ENCODE data around the gene ZNF420.
"Not testable (repeated sequence)": the region's sequence is repeated elsewhere in the genome, so short reads cannot be mapped to it uniquely, and the experiment has no call there.

Gene ZNF420

GRCh38 chr19:37114001-37114400, 35.8 kb downstream of the ZNF420 start:
- H3K4me3 ChIP-seq (ENCODE audit: low read length): no peak overlapping the region
- no peak for TF ChIP-seq ZNF274 (IDR thresholded peaks at IDR 0.05; ENCODE audit: low read depth, low read length)

DNA sequence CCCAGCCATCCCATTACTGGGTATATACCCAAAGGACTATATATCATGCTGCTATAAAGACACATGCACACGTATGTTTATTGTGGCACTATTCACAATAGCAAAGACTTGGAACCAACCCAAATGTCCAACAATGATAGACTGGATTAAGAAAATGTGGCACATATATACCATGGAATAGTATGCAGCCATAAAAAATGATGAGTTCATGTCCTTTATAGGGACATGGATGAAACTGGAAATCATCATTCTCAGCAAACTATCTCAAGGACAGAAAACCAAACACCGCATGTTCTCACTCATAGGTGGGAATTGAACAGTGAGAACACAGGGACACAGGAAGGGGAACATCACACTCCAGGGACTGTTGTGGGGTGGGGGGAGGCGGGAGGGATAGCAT, 43.9 kb downstream of the ZNF420 start:
- not testable (repeated sequence) for H3K4me3 ChIP-seq (ENCODE audit: low read length)

DNA sequence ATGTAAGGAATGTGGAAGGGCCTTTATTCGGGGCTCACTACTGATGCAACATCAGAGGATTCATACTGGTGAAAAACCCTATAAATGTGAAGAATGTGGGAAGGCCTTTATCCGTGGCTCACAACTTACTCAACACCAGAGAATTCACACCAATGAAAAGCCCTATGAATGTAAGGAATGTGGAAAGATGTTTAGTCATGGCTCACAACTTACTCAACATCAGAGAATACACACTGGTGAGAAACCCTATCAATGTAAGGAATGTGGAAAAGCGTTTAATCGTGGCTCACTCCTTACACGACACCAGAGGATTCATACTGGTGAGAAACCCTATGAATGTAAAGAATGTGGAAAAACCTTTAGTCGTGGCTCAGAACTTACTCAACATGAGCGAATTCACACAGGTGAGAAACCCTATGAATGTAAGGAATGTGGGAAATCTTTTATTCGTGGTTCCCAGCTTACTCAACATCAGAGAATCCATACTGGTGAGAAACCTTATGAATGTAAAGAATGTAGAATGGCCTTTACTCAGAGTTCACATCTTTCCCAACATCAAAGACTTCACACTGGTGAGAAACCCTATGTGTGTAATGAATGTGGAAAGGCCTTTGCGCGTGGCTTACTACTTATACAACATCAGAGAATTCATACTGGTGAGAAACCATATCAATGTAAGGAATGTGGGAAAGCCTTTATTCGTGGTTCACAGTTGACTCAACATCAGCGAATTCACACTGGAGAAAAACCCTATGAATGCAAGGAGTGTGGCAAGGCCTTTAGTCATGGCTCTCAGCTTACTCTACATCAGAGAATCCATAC, 50.0 kb downstream of the ZNF420 start:
- H3K4me3 ChIP-seq (ENCODE audit: low read length): no peak overlapping the region

DNA sequence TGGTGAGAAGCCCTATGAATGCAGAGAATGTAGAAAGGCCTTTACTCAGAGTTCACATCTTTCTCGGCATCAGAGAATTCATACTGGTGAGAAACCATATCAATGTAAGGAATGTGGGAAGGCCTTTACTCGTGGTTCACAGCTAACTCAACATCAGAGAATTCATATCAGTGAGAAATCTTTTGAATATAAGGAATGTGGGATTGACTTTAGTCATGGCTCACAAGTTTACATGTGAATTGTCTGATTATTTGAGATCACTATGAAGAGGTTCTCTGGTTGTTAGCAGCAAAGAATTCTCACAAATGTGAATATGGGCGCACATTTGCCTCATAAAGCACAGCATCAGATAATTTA, 50.6 kb downstream of the ZNF420 start:
- peak; percentile 13 for TF ChIP-seq ZNF274 (IDR thresholded peaks at IDR 0.05; ENCODE audit: low read depth, low read length)
- no peak overlapping the region for H3K4me3 ChIP-seq (ENCODE audit: low read length)

More for the DNA sequence above, 50.0 kb downstream of the ZNF420 start:
- peak; percentile 98 for TF ChIP-seq ZNF274 (IDR thresholded peaks at IDR 0.05; ENCODE audit: low read depth, low read length)

- TF ChIP-seq ZNF274 (IDR thresholded peaks at IDR 0.05; ENCODE audit: low read depth, low read length): no peak
- H3K4me3 ChIP-seq (ENCODE audit: low read length): no peak overlapping the region
Observed at GRCh38 chr19:37136111-37136510, 57.9 kb downstream of the ZNF420 start.

DNA sequence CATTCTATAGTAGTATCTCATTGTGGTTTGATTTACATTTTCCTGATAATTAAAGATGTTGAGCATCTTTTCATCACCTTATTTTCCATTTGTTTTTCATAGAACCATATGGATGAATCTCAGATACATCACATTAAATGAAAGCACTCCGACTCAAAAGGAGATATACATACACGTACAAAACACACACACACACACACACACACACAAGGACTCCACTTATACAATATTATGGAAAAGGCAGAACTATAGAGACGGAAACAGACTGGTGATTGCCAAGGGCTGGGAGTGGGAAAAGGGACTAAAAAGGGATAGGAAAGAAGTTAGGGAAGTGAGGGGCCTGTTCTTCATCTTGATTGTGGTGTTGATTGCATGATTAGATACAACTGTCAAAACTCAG, 70.0 kb downstream of the ZNF420 start:
- no peak for TF ChIP-seq ZNF274 (IDR thresholded peaks at IDR 0.05; ENCODE audit: low read depth, low read length)
- no peak overlapping the region for H3K4me3 ChIP-seq (ENCODE audit: low read length)

DNA sequence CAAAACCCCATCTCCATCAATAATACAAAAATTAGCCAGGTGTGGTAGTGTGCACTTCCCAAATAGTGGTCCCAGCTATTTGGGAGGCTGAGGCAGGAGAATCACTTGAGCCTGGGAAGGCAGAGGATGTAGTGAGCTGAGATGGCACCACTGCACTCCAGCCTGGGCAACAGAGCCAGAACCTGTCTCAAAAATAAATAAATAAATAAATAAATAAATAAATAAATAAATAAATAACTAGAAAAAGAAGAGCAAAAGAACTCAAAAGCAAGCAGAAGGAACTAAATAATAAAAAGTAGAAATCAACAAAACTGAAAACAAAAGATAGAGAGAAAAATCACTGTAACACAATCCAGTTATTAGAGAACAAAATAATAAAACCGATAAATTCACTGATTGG, 81.9 kb downstream of the ZNF420 start:
- TF ChIP-seq ZNF274 (IDR thresholded peaks at IDR 0.05; ENCODE audit: low read depth, low read length): no peak
- H3K4me3 ChIP-seq (ENCODE audit: low read length): no peak overlapping the region

DNA sequence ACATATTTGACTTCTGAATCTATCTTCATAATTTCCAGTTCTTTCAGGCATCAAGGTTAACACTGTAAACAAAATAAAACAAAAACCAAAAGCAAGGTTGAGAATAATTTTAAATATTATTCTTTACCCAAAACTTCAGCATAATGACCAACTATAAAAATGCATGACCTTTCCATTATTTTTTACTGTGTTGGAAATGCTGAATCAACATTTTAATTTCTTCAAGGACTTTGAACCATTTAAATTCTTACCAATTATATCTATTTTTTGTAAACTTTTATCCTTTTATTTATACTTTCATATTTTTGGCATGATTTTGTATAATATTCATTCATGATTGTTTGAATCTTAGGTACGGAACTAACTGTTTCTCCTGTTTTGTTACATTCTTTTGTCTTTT, 87.4 kb downstream of the ZNF420 start:
- no peak overlapping the region for H3K4me3 ChIP-seq (ENCODE audit: low read length)
- TF ChIP-seq ZNF274 (IDR thresholded peaks at IDR 0.05; ENCODE audit: low read depth, low read length): no peak

GRCh38 chr19:37172368-37173366, 94.4 kb downstream of the ZNF420 start, which contains the start of gene ZNF585A:
Gene ZNF585A, minus strand, starts transcription at chr19:37172695. Its CDS starts 2,785 bp downstream, at chr19:37169910.
- TF ChIP-seq ZNF274 (IDR thresholded peaks at IDR 0.05; ENCODE audit: low read depth, low read length): no peak
- peak within 1 kb of the TSS; percentile 98 for H3K4me3 ChIP-seq (ENCODE audit: low read length)

Measured in GM08714 (cell line).